ENCODE measurements around the gene CEBPA.

CEBPA gene

DNA sequence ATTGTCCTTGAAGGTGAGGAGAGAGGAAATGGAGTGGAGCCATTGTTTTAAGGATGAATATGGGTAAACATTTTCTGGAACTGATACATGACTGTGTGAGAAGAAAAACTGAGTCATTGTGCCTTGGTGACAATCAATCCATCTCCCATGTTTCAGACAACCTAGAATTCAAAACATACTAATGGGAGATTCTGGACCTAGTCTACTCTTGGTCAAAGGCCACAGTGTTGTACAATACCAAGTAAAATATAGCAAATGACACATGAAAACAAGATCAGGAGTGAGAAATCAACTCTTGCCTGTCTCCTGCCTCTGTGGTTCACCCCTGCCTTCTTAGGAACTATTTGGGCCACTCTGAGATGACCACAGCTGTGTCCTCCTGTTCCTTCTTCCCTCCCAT lies 13.1 kb downstream of the CEBPA start:
- DNase-seq: no peak

DNA sequence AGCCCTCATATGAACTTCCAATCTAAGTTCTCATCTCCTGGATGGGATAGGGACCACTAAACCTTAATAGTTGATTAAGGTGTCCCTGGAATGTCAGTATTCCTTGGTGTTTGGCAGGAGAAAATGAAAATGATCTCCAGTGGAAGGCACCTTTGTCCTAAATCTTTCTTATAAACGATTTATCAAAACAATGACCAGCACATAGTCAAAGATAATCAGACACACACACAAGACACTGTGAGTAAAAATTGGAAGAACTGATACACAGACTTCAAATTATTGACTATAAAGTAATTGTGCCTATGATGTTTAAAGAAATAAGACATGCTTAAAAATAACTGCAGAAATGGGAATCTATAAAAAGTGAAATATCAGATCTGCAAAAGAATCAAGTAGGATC lies 13.7 kb downstream of the CEBPA start:
- DNase-seq: no peak

DNA sequence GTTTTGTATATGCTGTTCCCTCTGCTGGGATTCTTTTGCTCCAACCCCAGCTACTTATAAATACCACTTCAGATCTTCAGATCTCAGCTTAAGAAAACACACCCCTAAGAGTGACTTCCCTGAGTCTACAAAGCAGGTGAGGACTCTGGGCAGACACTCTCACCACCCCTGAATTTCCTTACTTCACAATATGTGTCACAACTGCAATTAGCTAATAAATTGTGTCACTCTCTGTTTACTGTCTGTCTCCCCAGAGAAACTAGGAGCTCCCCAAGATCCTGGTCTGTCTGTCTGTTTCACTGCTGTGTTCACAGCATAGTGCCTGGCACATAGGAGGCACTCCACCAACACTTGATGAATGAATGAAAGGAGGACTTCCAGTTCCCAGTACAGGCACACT lies 14.4 kb downstream of the CEBPA start:
- no peak for DNase-seq

DNA sequence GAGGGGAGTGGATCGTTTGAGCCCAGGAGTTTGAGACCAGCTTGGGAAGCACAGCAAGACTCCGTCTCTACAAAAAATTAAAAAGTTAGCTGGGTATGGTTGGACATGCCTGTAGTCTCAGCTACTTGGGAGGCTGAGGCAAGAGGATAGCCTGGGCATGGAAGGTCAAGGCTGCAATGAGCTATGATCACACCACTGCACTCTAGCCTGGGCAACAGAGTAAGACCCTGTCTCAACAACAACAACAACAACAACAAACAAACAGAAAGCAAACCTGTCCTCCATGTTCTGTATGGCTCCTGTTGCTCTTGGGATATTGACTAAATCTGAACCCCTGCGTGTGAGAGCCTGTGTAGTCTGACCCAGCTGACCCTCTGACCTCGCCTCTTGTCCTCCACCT lies 14.9 kb downstream of the CEBPA start:
- no peak for DNase-seq

DNA sequence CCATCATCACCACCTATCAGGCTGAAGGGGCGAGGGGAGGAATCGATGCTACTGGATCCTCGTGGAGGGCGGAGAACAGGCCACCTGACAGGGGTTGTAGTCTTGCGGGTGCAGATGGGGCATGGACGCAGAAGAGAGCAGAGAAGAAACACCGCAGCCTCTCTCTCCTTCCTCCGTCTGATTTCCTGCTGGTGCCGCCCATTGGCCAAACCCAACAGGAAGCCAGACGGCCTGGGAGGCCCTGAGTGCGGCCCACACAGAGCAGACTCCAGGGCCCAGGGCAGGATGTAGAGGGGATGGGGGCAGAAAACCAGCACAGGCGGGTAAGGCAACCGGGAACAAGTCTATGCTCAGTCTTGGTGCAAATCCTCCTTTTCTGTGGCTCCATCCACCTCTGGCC lies 15.4 kb downstream of the CEBPA start:
- DNase-seq: no peak

DNA sequence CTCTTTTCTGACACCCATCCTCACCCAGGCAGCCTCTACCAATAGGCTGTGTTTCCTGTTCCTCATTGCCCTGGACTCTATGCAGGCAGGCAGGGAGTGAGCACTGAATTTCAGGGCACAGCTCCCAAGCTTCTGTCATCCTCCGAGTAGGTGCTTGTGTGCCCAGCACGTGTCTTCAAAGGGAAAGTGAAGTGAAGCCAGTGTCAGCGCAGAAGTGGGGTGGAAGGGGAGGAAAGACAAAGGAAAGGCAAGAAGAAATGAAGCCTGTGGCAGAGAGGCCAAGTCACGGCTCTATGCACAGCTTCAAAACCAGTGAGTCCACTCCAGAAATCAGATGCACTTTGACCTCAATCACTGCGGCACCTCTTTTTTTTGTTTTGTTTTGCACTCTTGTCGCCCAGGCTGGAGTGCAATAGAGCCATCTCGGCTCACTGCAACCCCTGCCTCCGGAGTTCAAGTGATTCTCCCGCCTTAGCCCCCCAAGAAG lies 16.9 kb downstream of the CEBPA start:
- DNase-seq: no peak

DNA sequence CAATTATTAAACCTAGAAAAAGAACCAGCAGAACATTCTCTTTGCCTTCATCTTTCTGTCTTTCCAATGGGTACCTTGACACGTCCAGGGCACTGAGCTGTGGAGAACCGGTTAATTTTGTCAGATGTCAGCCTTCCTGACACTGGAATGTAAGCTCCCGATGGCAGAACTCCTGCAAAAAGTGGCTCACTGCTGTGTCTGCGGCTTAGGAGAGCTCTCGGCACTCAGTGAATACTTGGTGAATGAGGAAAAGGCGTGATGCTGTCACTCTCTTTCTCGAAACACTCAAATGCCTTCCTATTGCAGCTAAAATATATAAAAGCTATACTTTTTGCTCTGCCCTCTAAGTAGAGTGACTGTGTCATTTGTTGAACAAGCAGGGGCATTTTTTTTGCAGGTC lies 17.6 kb downstream of the CEBPA start:
- DNase-seq: no peak

DNA sequence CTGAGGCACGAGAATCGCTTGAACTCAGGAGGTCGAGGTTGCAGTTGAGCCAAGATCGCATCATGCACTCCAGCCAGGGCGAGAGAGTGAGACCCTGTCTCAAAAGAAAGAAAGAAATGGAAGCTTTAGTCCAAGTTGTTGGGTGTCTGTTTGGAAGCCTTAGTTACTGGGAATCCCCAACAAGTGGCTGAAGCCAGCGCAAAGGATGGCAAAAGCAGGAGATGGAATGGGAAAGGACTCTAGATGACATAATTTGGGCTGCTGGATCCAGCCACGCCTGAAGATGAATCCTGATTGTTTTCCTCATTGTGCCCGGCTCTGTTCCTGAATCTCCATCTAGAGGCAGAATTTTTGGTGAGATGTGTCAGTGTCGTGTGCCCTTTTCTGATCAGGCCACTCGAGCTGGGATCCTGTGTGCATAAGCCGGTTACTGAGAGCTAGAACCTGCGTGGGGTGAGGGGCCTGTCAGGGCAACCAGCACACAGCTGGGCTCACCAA lies 18.1 kb downstream of the CEBPA start:
- DNase-seq: no peak

DNA sequence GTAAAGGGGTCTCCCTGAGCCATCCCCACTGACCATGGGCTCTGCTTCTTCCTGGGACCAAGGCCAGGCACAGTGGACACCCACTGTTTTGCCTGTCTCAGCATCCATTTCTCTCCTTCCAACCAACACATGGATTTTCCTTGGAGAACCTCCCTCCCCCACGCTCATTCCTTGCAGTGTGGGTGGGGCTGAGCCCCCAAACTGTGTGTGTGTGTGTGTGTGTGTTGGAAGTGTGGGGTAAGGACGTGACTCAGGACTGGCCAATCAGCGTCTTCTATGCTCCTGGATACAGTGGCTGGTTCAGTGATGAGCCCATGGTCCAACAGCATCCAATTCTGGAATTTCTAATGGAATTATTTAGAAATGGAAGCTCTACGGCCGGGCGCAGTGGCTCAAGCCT lies 18.7 kb downstream of the CEBPA start:
- DNase-seq: no peak

DNA sequence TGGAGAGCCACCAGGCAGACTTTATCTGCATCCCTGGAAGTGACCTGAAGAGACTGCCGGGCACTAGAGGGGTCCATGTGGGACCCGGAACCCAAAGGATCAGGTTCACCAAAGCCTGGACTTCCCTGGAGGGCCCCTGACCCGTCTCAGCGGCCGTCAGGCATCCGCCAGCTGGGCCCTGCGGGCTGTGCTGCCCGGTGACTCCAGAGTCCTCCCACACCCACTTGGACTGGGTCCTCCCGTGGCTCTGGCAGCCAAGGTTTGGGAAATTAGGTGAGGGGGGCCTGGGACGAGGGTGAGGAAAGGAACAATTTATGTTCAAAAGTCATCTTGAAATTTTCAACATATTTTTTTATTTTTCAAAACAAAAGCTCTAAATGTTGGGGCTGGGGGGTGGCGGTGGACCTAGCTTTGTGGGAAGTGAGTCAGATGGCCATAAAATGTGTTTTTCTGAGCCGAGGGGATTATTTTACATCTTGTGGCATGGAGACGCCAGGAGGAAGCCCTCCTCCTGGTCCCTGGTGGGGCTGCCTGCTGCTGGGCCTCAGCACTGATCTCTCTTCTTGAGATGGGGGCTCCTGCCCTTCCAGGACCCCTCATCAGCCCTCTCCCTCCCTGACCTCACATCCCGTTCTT lies 20.2 kb downstream of the CEBPA start:
- DNase-seq: no peak

DNA sequence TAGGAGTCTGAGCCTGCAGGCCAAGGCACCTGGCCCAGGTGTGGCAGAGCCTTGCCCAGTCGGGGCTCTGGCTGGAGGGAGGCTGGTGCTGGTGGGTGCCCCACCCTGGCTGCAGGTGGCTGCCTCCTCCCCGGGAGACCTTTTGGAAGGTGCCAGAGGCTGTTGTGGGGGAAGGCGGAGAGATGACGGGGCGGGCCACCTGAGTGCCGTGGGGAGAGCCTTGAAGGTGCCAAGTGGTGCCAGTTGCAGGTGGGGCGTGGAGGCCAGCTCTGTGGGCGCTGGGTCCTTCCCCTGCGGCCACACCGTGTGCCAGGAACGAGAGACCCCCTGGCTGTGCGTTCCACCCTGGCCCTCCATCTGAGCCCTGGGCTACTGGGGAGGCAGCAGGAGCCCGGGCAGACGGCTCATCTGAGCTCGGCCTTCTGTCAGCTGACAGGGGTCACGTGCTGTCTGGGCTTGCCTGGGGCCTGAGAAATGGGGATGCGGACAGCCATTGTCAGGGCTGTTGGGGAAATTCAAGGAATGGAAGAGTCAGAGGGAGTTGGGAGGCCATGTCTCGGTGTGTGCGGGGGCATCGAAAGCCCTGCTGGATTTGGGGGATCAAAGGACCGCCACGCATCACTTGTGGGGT lies 20.9 kb downstream of the CEBPA start:
- DNase-seq: no peak

DNA sequence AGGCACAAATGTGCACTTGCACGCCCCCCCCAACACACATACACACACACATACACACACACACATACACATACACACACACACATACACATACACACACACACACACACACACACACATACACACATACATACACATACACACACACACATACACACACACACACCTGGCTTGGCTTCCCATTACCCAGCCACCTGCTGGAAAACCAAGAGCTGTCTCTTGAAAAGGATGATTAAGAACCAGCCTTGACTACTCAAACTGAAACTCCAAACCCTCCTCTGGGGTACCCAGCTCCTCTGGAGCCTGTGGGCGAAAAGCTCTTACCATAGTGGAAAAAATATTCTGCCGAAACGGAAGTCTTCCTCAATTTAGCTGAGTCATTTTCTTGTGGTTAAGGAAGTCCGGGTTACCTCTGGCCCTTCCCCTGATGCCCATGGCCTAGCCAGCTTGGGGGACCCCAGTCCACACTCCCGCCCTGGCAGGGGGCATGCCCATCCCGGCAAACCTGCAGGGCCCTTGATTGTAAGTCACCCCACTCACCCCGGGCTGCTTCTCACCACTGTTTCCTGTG lies 21.9 kb downstream of the CEBPA start:
- DNase-seq: no peak

DNA sequence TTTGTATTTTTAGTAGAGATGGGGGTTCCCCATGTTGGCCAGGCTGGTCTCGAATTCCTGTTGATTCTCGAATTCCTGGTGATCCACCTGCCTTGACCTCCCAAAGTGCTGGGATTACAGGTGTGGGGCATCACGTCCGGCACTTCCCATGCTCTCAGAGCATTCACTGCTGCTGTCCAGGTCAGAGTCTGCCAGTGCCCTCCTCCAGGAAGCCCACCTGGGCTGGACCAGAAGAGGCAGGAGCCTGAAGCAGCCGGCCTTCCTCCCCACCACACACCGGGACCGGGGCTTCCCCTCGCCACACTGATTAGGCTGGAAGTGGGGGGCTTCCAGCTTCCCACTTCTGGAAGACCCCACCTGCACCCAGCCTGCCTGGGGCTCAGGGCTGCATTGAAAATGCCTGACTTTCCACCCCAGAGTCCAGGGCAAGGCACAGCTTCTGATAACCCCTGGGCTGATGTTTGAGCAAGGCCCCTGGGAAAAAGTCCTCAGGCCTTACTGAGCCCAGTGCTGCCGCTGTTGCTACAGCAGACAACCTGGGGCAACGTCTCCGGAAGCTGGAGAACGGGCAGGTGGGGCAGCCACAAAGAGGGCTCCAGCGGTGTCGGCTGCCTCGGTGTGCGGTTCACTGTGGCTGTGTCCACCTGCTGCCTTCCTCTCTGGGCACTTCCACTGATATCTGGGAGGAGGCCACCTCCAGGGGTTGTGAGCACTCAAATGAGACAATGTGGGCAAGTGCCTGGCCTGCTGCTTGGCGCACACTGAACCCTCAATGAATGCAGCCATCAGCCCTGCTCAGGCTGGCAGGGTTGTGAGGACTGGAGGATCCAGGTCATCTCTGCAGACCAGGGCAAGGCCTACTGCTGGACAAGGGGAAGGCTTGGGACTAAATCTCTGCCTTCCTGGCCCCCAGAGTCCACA lies 22.6 kb downstream of the CEBPA start:
- no peak for DNase-seq

DNA sequence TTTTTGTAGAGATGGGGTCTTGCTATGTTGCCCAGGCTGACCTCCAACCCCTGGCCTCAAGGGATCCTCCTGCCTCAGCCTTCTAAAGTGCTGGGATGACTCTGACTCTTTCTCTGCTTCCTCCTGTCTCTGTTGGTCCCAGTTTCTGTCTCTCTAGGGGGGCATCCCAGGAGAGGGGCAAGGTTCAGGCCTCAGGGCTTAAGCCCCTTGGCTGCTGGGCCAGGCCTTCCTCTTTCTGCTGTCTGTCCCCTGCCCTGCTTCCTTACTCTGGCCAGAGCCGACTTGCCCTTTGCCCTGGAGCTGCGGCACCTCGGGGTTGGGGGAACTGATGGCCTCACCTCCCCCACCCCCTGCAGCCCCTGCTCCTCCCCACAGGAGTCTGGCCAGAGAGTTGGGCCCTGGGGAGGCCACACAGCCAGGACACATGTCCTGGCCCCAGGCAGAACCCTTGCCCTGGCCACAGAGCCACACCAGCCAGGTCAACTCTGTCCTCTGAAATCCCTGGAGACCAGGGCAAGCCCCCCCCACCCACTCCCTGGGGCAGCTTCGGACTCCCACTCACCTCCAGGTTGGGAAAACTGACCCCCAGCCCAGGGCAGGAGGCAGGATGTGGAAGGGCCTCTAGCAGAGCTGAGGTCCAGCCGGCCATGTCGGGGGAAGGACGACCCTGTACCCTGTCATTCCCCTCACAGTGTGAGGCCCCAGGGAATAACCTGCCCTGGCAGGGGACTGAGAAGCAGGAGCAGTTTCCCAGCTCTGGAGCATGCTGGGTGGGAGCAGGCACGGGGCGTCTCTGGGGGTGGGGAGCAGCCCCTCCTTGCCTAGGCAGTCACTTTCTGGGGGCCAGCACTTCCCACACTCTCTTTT lies 23.7 kb downstream of the CEBPA start:
- no peak for DNase-seq

DNA sequence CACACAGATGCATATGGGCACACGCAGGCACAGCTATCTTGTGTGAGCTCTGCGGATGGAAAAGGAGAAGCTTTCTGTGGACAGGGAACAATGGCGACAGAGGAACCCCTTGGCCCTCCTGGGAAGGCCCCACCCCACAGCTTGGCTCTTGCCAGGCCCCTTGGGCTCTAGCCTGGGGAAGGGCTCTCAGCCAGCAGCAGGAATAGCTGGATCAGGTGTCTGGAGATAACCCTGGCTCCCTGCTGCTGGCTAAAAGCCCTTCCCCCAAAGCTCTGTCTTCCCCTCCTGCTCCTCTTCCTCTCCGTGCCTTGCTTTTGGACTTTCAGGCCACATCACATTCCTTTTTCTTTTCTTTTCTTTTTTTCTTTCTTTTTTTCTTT lies 24.3 kb downstream of the CEBPA start:
- DNase-seq: no peak

DNA sequence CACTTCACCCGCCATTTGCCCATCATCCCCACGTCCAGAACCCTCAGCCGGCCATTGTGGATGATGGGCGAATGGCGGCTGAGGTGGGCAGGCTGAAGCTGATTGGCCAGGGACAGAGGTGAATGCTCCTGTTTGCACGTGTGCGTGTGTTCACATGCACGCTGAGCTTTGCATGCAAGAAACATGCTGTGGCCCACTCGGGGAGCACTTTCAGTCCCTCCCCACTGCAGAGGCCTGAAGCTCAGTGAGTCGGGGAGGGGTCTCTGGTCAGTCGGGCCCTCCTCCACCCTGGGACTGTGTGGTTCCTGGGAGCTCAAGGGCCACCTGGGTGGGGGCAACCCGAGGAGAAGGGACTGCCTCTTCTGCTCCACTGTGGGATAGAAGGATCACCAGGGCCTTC lies 24.9 kb downstream of the CEBPA start:
- DNase-seq: no peak

DNA sequence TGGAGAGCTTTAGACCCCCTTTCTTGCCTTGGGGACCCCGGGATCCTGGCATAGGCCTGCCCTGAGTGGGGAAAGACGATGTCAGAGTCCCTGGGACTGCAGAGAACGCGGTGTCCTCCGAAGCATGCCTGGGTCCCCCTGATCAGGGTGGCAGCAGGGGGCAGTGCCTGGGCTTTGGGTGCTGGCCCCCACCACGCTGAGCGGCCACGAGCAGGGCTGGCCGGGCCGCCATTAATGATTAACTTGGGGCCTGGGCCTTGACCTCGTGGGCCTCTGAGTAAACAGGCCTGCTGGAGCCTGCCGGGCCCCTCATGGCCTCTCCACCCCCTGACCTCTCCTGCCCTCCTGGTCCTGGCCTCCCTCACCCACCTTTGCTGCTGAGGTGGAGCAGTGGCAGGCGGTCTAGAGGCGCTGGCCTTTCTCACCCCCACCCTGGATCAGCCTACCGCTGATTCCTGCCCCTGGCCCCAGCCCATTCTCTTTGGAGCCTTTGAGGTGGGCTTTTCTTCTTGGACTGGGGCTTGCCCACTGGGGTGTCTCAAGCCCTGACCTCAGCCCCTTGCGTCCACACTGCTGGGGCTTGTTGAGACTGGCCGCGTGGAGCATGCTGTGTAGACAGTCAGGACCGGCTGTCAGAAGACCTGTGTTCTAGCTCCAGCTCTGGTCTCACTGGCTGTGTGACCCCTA lies 26.3 kb downstream of the CEBPA start:
- DNase-seq: no peak

DNA sequence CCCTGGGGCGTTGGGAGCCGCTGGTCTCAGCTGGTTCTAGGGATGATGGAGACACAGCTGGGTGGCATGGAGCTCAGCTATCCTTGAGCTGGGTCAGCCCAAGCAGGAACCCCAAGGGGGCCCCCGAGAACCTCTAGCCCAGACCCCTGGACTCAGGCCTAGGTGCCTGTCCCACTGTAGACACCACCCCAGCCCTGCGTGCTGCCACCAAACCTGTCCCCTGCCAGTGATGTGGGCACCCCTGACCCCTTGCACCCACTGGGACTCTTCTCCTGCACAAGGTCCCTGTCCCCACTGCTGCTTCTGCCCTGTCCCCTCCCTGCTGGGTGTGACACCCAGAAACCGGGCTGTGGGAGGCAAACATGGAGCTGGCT lies 26.8 kb downstream of the CEBPA start:
- DNase-seq: no peak

DNA sequence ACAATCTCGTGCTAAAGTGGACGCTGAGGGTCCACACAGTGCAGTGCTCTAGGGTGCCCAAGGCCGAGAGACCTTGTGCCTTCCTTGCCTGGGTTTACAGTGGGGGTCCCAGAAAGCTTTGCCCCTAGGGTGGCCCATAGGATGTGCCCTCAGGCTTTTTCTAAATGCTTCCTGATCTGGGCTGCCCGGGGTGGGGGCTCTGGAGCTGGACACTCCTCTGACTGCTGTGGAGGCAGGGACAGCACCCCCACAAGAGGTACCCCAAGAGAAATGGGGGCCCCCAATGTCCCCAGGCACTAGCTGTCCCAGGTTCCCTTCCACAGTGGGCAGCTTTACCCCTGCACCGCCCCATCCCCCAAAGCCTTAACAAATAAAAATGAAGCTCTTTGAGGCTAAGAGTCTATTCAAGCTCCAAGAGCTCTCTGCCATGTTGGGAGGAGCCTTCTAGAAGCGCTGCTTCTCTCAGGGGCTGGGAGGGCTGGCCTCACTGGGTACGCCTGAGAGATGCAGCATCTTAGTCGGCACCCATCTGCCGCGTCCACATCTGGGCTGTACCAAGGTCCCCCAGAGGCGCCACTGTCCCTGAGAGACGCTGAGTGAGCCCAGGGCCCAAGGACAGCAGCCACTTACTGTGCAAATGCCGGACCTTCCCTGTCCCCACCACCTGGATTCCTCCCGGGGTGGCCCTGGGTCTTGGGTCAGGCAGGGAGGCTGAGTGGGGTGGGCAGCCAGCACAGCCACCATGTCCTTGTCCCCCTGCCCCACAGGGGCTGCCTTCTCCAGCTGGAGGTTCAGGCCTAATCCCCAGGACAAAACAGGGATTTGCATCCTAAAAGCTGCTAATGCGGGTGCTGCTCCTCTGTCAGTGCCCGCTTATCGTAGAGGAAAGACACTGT lies 27.4 kb downstream of the CEBPA start:
- DNase-seq: no peak

Data from nucleus accumbens (tissue), 56 donors.